ENCODE results near the gene PTEN.

DNA sequence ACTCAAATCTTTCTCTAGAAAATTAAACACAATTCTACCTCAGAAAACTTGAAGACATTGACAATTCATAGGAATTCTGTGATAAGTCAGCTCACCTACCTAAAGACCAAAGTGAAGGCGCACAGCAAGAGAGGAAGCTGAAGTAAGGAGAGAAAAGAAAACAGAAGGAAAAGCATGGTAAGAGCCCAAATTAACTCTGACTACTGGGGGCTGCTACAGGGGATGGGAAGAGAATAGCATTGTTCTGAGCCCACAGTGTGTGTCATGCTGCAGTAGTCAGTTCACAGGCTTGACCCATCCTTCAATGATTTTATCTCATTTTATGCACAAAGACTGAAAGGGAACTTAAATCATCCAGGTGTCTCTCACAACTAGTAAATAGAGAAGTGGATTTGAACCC is 111.3 kb downstream of the PTEN start:
- TF ChIP-seq CTCF (IDR thresholded peaks at IDR 0.05) = no peak
- TF ChIP-seq ZFX (IDR thresholded peaks at IDR 0.05; ENCODE audit: borderline replicate concordance) = no peak

All from 22Rv1 (cell line).